Glutamatergic neuron (in vitro differentiated cells): ENCODE data around the gene RASGEF1B. TPM values are rescaled to one million over a fixed set of nuclear protein-coding genes. Genes with fewer than 3 reads are reported as not detected.
"Not testable (repeated sequence)": the region's sequence is repeated elsewhere in the genome, so short reads cannot be mapped to it uniquely, and the experiment has no call there.

ENCODE experiments used
- DNase-seq: peaks from one replicate; pipeline ENCODE4 v3.0.0; 2022
- H3K27ac Mint-ChIP-seq: one replicate; pipeline ENCODE4 v1.8.0; 2020; ENCODE audit warnings: mild to moderate bottlenecking, mixed read lengths, inconsistent platforms; ENCODE audit not compliant: unreplicated experiment
- H3K27me3 Mint-ChIP-seq: one replicate; pipeline ENCODE4 v1.8.0; 2020; ENCODE audit warnings: mild to moderate bottlenecking, moderate library complexity, mixed read lengths, inconsistent platforms; ENCODE audit not compliant: unreplicated experiment
- H3K36me3 Mint-ChIP-seq: one replicate; pipeline ENCODE4 v1.8.0; 2020; ENCODE audit warnings: mild to moderate bottlenecking, mixed read lengths, inconsistent platforms; ENCODE audit not compliant: unreplicated experiment
- H3K4me1 Mint-ChIP-seq: one replicate; pipeline ENCODE4 v1.8.0; 2020; ENCODE audit warnings: mild to moderate bottlenecking, low read depth, mixed read lengths, inconsistent platforms; ENCODE audit not compliant: unreplicated experiment
- H3K4me3 Mint-ChIP-seq: one replicate; pipeline ENCODE4 v1.8.0; 2020; ENCODE audit warnings: mild to moderate bottlenecking, mixed read lengths, inconsistent platforms; ENCODE audit not compliant: unreplicated experiment
- H3K9me3 Mint-ChIP-seq: one replicate; pipeline ENCODE4 v1.8.0; 2020; ENCODE audit warnings: mild to moderate bottlenecking, moderate library complexity, mixed read lengths, inconsistent platforms; ENCODE audit not compliant: unreplicated experiment
- CTCF ChIP-seq: fragments of 200-600 bp; sonication (generic); IDR thresholded peaks from one replicate; pipeline ENCODE4 v1.5.0; 2021; ENCODE audit not compliant: partially characterized antibody, unreplicated experiment
- total RNA-seq: library from RNA; stranded (reverse); fragmentation: NEBNext Ultra II Directional; extraction: Animal tissue kit (Norgen Biotek cat#: 25700); gene quantifications from one replicate; pipeline ENCODE4 v1.2.1, GENCODE V29; 2021; ENCODE audit not compliant: unreplicated experiment

Gene RASGEF1B
- total RNA-seq, 1 donor from 2014 or later: 108 TPM

GRCh38 chr4:81490403-81491160, 18.9 kb upstream of the RASGEF1B start:
- Mint-ChIP-seq H3K27ac (no peak overlapping the region), H3K4me3 (no peak overlapping the region), H3K9me3 (no peaks in the 10 kb centered on the region), H3K4me1 (no peaks in the 10 kb centered on the region), H3K27me3 (peaks cover 2% of the 10 kb centered on the region), H3K36me3 (peaks cover 5% of the 10 kb centered on the region)
- TF ChIP-seq CTCF: no peak
- DNase-seq: no peak

- peaks cover 2% of the 10 kb centered on the region for H3K27me3 Mint-ChIP-seq
- DNase-seq: no peak
- no peak overlapping the region for H3K4me3 Mint-ChIP-seq
- TF ChIP-seq CTCF: no peak
- H3K4me1 Mint-ChIP-seq: no peaks in the 10 kb centered on the region
- no peaks in the 10 kb centered on the region for H3K9me3 Mint-ChIP-seq
- H3K27ac Mint-ChIP-seq: no peak overlapping the region
- H3K36me3 Mint-ChIP-seq: no peaks in the 10 kb centered on the region
These were observed 14.8 kb upstream of the RASGEF1B start for GRCh38 chr4:81486502-81486901.

- no peak overlapping the region for H3K27ac Mint-ChIP-seq
- H3K27me3 Mint-ChIP-seq: peaks cover 2% of the 10 kb centered on the region
- H3K9me3 Mint-ChIP-seq: no peaks in the 10 kb centered on the region
- H3K4me3 Mint-ChIP-seq: no peak overlapping the region
- TF ChIP-seq CTCF: no peak
- no peaks in the 10 kb centered on the region for H3K36me3 Mint-ChIP-seq
- no peaks in the 10 kb centered on the region for H3K4me1 Mint-ChIP-seq
- DNase-seq: no peak
These were observed 13.7 kb upstream of the RASGEF1B start for GRCh38 chr4:81485310-81485980.

- Mint-ChIP-seq H3K4me1 (no peaks in the 10 kb centered on the region), H3K4me3 (no peak overlapping the region), H3K27ac (no peak overlapping the region), H3K36me3 (no peaks in the 10 kb centered on the region), H3K27me3 (no peaks in the 10 kb centered on the region), H3K9me3 (no peaks in the 10 kb centered on the region)
- no peak for DNase-seq
- no peak for TF ChIP-seq CTCF
These were observed 10.6 kb upstream of the RASGEF1B start for GRCh38 chr4:81482326-81482725.

- Mint-ChIP-seq H3K36me3 (no peaks in the 10 kb centered on the region), H3K4me3 (no peak overlapping the region), H3K4me1 (no peaks in the 10 kb centered on the region), H3K27me3 (no peaks in the 10 kb centered on the region), H3K27ac (no peak overlapping the region), H3K9me3 (no peaks in the 10 kb centered on the region)
- DNase-seq: no peak
- no peak for TF ChIP-seq CTCF
These were observed 9.4 kb upstream of the RASGEF1B start for GRCh38 chr4:81481151-81481550.

GRCh38 chr4:81479573-81479972, 7.9 kb upstream of the RASGEF1B start:
- DNase-seq, H3K36me3 Mint-ChIP-seq, H3K27ac Mint-ChIP-seq, H3K4me3 Mint-ChIP-seq, H3K27me3 Mint-ChIP-seq, H3K9me3 Mint-ChIP-seq, H3K4me1 Mint-ChIP-seq: not testable (repeated sequence)
